Left renal pelvis (tissue), 4 donors: ENCODE results near the gene FOXL3. TPM values are rescaled to one million over a fixed set of nuclear protein-coding genes. Genes with fewer than 3 reads are reported as not detected.

Experiments
- DNase-seq, 4 donors: peaks; one replicate each; pipeline ENCODE4 v3.0.0-alpha.2; 2013; ENCODE audit warnings: low read depth in 4 of 4, low spot score in 3 of 4
- polyA plus RNA-seq, 4 donors: library from polyadenylated mRNA; unstranded; fragments of 120-200 nt; gene quantifications; one replicate each; pipeline ENCODE4 v1.2.1, GENCODE V29; 2013; ENCODE audit not compliant: insufficient read length in 4 of 4

The FOXL3 gene
- polyA plus RNA-seq, 4 donors = not detected

- DNase-seq = no peak
Measured at GRCh38 chr7:265998-266850, 23.7 kb upstream of the FOXL3 start.

- DNase-seq = no peak
Measured at GRCh38 chr7:266851-267840, 22.8 kb upstream of the FOXL3 start.

GRCh38 chr7:268991-269390 is 21.0 kb upstream of the FOXL3 start:
- DNase-seq = no peak

- DNase-seq = no peak
Measured at GRCh38 chr7:269721-270120, 20.2 kb upstream of the FOXL3 start.

GRCh38 chr7:270351-270983 is 19.5 kb upstream of the FOXL3 start:
- DNase-seq = no peak

- DNase-seq = no peak
Measured at GRCh38 chr7:271266-272107, 18.5 kb upstream of the FOXL3 start.

GRCh38 chr7:272108-272615 is 17.8 kb upstream of the FOXL3 start:
- no peak for DNase-seq

GRCh38 chr7:272631-273030 is 17.3 kb upstream of the FOXL3 start:
- DNase-seq = no peak

- no peak for DNase-seq
Measured at GRCh38 chr7:273327-273726, 16.6 kb upstream of the FOXL3 start.

GRCh38 chr7:274266-274665 is 15.7 kb upstream of the FOXL3 start:
- DNase-seq = no peak

GRCh38 chr7:276230-276835 is 13.6 kb upstream of the FOXL3 start:
- no peak for DNase-seq

- DNase-seq = no peak
Measured at GRCh38 chr7:277228-277627, 12.7 kb upstream of the FOXL3 start.

- no peak for DNase-seq
Measured at GRCh38 chr7:278081-278480, 11.9 kb upstream of the FOXL3 start.

GRCh38 chr7:279821-280220 is 10.1 kb upstream of the FOXL3 start:
- DNase-seq = no peak

- no peak for DNase-seq
Measured at GRCh38 chr7:280461-280860, 9.5 kb upstream of the FOXL3 start.

- DNase-seq = no peak
Measured at GRCh38 chr7:281637-282036, 8.3 kb upstream of the FOXL3 start.

- no peak for DNase-seq
Measured at GRCh38 chr7:282621-283020, 7.3 kb upstream of the FOXL3 start.

- no peak for DNase-seq
Measured at GRCh38 chr7:284762-285722, 4.9 kb upstream of the FOXL3 start.
